Muscle of leg (tissue), 11 donors: ENCODE results near the gene PRKG1. TPM values are rescaled to one million over a fixed set of nuclear protein-coding genes. Genes with fewer than 3 reads are reported as not detected.
"Not testable (repeated sequence)": the region's sequence is repeated elsewhere in the genome, so short reads cannot be mapped to it uniquely, and the experiment has no call there.

Experiments used
- DNase-seq: peaks from one replicate; pipeline ENCODE4 v3.0.0; 2013
- H3K27ac ChIP-seq: one replicate; pipeline ENCODE4 v1.5.1; 2013; ENCODE audit warnings: mild to moderate bottlenecking, low read length, control low read depth
- H3K27me3 ChIP-seq: one replicate; pipeline ENCODE4 v1.6.1; 2013; ENCODE audit warnings: low read length; ENCODE audit not compliant: control insufficient read depth, insufficient read depth
- H3K36me3 ChIP-seq: one replicate; pipeline ENCODE4 v1.6.1; 2013; ENCODE audit warnings: low read length; ENCODE audit not compliant: control insufficient read depth, insufficient read depth
- H3K4me1 ChIP-seq: one replicate; pipeline ENCODE4 v1.6.1; 2013; ENCODE audit warnings: low read length; ENCODE audit not compliant: control insufficient read depth, insufficient read depth
- H3K4me3 ChIP-seq: one replicate; pipeline ENCODE4 v1.5.1; 2013; ENCODE audit warnings: low read length, control low read depth
- H3K9me3 ChIP-seq: replicated peaks from 2 replicates; pipeline ENCODE4 v1.6.1; 2013; ENCODE audit warnings: low read depth, low read length; ENCODE audit not compliant: control insufficient read depth
- WGBS: methylation state at CpG from one replicate; pipeline ENCODE4 v1.1.5; 2013; ENCODE audit warnings: missing lambda C conversion rate; ENCODE audit not compliant: insufficient coverage; 5-methylcytosine and 5-hydroxymethylcytosine counted together
- polyA plus RNA-seq, 8 donors: library from polyadenylated mRNA; unstranded; fragments of 120-200 nt; gene quantifications; one replicate each; pipeline versions ENCODE4 v1.2.1 to v1.2.3, GENCODE V29; 2013; ENCODE audit warnings: inconsistent platforms in 1 of 8, low replicate concordance in 1 of 8; ENCODE audit not compliant: insufficient read length in 8 of 8, insufficient read depth in 1 of 8
- total RNA-seq: library from RNA; stranded (reverse); fragments of 120-200 nt; gene quantifications from one replicate; pipeline ENCODE4 v1.2.4, GENCODE V29; 2013

Gene PRKG1
- total and polyA plus RNA-seq, 9 donors = 23.3 to 59.2 (median 50.3) TPM

GRCh38 chr10:51724038-51724437 is 649.8 kb downstream of the PRKG1 start:
- Histone ChIP-seq H3K4me3 (no peak overlapping the region), H3K27ac (no peak overlapping the region), H3K4me1 (no peaks in the 10 kb centered on the region), H3K36me3 (no peaks in the 10 kb centered on the region), H3K9me3 (no peaks in the 10 kb centered on the region), H3K27me3 (no peaks in the 10 kb centered on the region)
- WGBS = no CpG with 5 or more reads among the region's 1 CpG
- DNase-seq = no peak

- H3K27ac ChIP-seq = no peak overlapping the region
- H3K9me3 ChIP-seq = no peaks in the 10 kb centered on the region
- no peak overlapping the region for H3K4me3 ChIP-seq
- no peaks in the 10 kb centered on the region for H3K4me1 ChIP-seq
- no CpG with 5 or more reads among the region's 7 CpGs for WGBS
- H3K27me3 ChIP-seq = no peaks in the 10 kb centered on the region
- DNase-seq = no peak
- no peaks in the 10 kb centered on the region for H3K36me3 ChIP-seq
Observed at GRCh38 chr10:51729822-51730555, 655.7 kb downstream of the PRKG1 start.

- Histone ChIP-seq H3K27ac (no peak overlapping the region), H3K36me3 (no peaks in the 10 kb centered on the region)
- no peak for DNase-seq
Observed at GRCh38 chr10:51733057-51733456, 658.8 kb downstream of the PRKG1 start.

GRCh38 chr10:51743146-51743545 is 668.9 kb downstream of the PRKG1 start:
- Histone ChIP-seq H3K27me3 (no peaks in the 10 kb centered on the region), H3K36me3 (no peaks in the 10 kb centered on the region), H3K4me3 (no peak overlapping the region), H3K4me1 (peaks cover 5% of the 10 kb centered on the region), H3K9me3 (no peaks in the 10 kb centered on the region), H3K27ac (no peak overlapping the region)
- DNase-seq = peak; percentile 15
- WGBS = 55% methylated on average over 2 of the region's 6 CpGs

More at GRCh38 chr10:51733057-51733456, 658.8 kb downstream of the PRKG1 start:
- Histone ChIP-seq H3K4me1 (no peaks in the 10 kb centered on the region), H3K9me3 (no peaks in the 10 kb centered on the region), H3K27me3 (no peaks in the 10 kb centered on the region), H3K4me3 (no peak overlapping the region)
- no CpG with 5 or more reads among the region's 1 CpG for WGBS

GRCh38 chr10:51744235-51745000 is 670.1 kb downstream of the PRKG1 start:
- H3K27me3 ChIP-seq = no peaks in the 10 kb centered on the region
- H3K36me3 ChIP-seq = no peaks in the 10 kb centered on the region
- no peak overlapping the region for H3K27ac ChIP-seq
- WGBS = 83% methylated on average over 3 of the region's 6 CpGs
- DNase-seq = no peak
- H3K4me3 ChIP-seq = no peak overlapping the region
- peaks cover 5% of the 10 kb centered on the region for H3K4me1 ChIP-seq
- no peaks in the 10 kb centered on the region for H3K9me3 ChIP-seq

- Histone ChIP-seq H3K4me1 (peaks cover 5% of the 10 kb centered on the region), H3K27me3 (no peaks in the 10 kb centered on the region), H3K36me3 (no peaks in the 10 kb centered on the region), H3K27ac (no peak overlapping the region), H3K4me3 (no peak overlapping the region), H3K9me3 (no peaks in the 10 kb centered on the region)
- no CpG with 5 or more reads among the region's 2 CpGs for WGBS
- DNase-seq = no peak
Observed at GRCh38 chr10:51745397-51745796, 671.1 kb downstream of the PRKG1 start.

GRCh38 chr10:51747216-51747615 is 672.9 kb downstream of the PRKG1 start:
- Histone ChIP-seq H3K9me3 (no peaks in the 10 kb centered on the region), H3K4me1 (peaks cover 5% of the 10 kb centered on the region), H3K27me3 (no peaks in the 10 kb centered on the region), H3K27ac (no peak overlapping the region), H3K36me3 (no peaks in the 10 kb centered on the region), H3K4me3 (no peak overlapping the region)
- no peak for DNase-seq
- no CpG with 5 or more reads among the region's 1 CpG for WGBS

GRCh38 chr10:51748959-51749358 is 674.7 kb downstream of the PRKG1 start:
- WGBS = 100% methylated on average over 1 of the region's 1 CpG
- Histone ChIP-seq H3K4me3 (no peak overlapping the region), H3K4me1 (no peaks in the 10 kb centered on the region), H3K27me3 (no peaks in the 10 kb centered on the region), H3K36me3 (no peaks in the 10 kb centered on the region), H3K9me3 (no peaks in the 10 kb centered on the region), H3K27ac (no peak overlapping the region)
- no peak for DNase-seq

GRCh38 chr10:51758366-51758765 is 684.1 kb downstream of the PRKG1 start:
- H3K27me3 ChIP-seq = no peaks in the 10 kb centered on the region
- H3K4me1 ChIP-seq = no peaks in the 10 kb centered on the region
- H3K36me3 ChIP-seq = no peaks in the 10 kb centered on the region
- H3K27ac ChIP-seq = no peak overlapping the region
- WGBS = 50% methylated on average over 1 of the region's 3 CpGs
- H3K4me3 ChIP-seq = no peak overlapping the region
- no peaks in the 10 kb centered on the region for H3K9me3 ChIP-seq
- no peak for DNase-seq

GRCh38 chr10:51758838-51759237 is 684.6 kb downstream of the PRKG1 start:
- not testable (repeated sequence) for H3K9me3 ChIP-seq, DNase-seq, H3K27ac ChIP-seq, H3K4me1 ChIP-seq, H3K4me3 ChIP-seq, H3K27me3 ChIP-seq, H3K36me3 ChIP-seq
- no CpG with 5 or more reads among the region's 1 CpG for WGBS
